ENCODE measurements around the gene MYH8. TPM values are rescaled to one million over a fixed set of nuclear protein-coding genes. Genes with fewer than 3 reads are reported as not detected.

The MYH8 gene
- total and polyA plus RNA-seq, 2 experiments from 2014 or later, result not detected

DNA sequence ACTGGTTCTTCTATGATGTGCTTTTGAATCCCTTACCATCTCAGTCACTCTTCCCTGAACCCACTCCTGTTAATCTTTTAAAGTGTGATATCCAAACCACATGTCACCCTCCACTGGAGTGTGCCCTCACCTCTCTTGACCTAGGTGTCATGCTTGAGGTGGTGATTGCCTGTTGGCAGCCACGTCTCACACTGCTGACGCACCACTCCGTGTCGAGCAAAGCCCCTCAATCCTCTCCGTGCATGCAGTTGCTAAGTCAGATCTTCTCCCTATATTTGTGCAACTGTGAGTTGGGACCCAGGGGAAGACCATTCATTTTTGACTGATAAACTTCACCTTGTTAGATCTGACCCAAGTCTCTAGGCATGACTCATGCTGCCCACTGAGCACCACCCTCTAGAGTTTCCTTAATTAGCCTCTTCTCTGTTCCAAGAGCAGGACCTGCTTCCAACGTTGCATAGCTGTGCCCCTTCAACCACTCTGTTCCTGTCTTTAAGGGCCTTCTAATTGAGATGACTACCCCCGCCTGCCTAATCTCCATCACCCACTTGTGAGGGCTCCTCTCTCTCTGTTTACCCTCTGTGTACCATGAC, 51.6 kb downstream of the MYH8 start:
- Histone ChIP-seq H2AFZ (0 out of 2 replicates have a peak overlapping the region, but pooled peaks have one; percentile 25), H3F3A (replicated peaks; ENCODE audit: low read depth) (0 out of 2 replicates have a peak, but pooled peaks cover 2% of the 10 kb centered on the region), H3K4me3 (no peak overlapping the region), H3K4me2 (no peak overlapping the region), H3K27ac (ENCODE audit: low read depth) (no peak overlapping the region), H3K4me1 (ENCODE audit: insufficient read depth) (no peaks in the 10 kb centered on the region; the same call in 1 of the 2 replicates), H3K36me3 (ENCODE audit: insufficient read depth) (no peaks in the 10 kb centered on the region), H3K9me2 (ENCODE audit: insufficient read depth) (no peaks in the 10 kb centered on the region), H3K79me2 (replicated peaks; ENCODE audit: insufficient read depth) (no peaks in the 10 kb centered on the region), H3K27me3 (ENCODE audit: insufficient read depth) (no peaks in the 10 kb centered on the region), H4K20me1 (replicated peaks; ENCODE audit: insufficient read depth) (no peaks in the 10 kb centered on the region)
- no peak overlapping the region for H3K27ac Mint-ChIP-seq
- peaks cover 11% of the 10 kb centered on the region for H3K4me1 Mint-ChIP-seq
- no peak overlapping the region for H3K4me3 Mint-ChIP-seq
- H3K9me3 Mint-ChIP-seq, result no peaks in the 10 kb centered on the region
- H3K36me3 Mint-ChIP-seq (ENCODE audit: low read depth), result no peaks in the 10 kb centered on the region
- DNase-seq (ENCODE audit: low spot score), result no peak
- H3K27me3 Mint-ChIP-seq (ENCODE audit: insufficient read depth, low read depth, poor library complexity), result no peaks in the 10 kb centered on the region
- no peak for ATAC-seq
- TF ChIP-seq ZNF331 (CRISPR knock-in tag; IDR thresholded peaks at IDR 0.05; ENCODE audit: low read depth), result no peak
- TF ChIP-seq, protein P1, sequence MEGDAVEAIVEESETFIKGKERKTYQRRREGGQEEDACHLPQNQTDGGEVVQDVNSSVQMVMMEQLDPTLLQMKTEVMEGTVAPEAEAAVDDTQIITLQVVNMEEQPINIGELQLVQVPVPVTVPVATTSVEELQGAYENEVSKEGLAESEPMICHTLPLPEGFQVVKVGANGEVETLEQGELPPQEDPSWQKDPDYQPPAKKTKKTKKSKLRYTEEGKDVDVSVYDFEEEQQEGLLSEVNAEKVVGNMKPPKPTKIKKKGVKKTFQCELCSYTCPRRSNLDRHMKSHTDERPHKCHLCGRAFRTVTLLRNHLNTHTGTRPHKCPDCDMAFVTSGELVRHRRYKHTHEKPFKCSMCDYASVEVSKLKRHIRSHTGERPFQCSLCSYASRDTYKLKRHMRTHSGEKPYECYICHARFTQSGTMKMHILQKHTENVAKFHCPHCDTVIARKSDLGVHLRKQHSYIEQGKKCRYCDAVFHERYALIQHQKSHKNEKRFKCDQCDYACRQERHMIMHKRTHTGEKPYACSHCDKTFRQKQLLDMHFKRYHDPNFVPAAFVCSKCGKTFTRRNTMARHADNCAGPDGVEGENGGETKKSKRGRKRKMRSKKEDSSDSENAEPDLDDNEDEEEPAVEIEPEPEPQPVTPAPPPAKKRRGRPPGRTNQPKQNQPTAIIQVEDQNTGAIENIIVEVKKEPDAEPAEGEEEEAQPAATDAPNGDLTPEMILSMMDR (conservative IDR thresholded peaks at IDR 0.05; ENCODE audit: low read depth in 2 of 2), result no peak
- TF ChIP-seq, protein P2, sequence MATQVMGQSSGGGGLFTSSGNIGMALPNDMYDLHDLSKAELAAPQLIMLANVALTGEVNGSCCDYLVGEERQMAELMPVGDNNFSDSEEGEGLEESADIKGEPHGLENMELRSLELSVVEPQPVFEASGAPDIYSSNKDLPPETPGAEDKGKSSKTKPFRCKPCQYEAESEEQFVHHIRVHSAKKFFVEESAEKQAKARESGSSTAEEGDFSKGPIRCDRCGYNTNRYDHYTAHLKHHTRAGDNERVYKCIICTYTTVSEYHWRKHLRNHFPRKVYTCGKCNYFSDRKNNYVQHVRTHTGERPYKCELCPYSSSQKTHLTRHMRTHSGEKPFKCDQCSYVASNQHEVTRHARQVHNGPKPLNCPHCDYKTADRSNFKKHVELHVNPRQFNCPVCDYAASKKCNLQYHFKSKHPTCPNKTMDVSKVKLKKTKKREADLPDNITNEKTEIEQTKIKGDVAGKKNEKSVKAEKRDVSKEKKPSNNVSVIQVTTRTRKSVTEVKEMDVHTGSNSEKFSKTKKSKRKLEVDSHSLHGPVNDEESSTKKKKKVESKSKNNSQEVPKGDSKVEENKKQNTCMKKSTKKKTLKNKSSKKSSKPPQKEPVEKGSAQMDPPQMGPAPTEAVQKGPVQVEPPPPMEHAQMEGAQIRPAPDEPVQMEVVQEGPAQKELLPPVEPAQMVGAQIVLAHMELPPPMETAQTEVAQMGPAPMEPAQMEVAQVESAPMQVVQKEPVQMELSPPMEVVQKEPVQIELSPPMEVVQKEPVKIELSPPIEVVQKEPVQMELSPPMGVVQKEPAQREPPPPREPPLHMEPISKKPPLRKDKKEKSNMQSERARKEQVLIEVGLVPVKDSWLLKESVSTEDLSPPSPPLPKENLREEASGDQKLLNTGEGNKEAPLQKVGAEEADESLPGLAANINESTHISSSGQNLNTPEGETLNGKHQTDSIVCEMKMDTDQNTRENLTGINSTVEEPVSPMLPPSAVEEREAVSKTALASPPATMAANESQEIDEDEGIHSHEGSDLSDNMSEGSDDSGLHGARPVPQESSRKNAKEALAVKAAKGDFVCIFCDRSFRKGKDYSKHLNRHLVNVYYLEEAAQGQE (IDR thresholded peaks at IDR 0.05; ENCODE audit: unreplicated experiment), result no peak
- TF ChIP-seq, protein P3, sequence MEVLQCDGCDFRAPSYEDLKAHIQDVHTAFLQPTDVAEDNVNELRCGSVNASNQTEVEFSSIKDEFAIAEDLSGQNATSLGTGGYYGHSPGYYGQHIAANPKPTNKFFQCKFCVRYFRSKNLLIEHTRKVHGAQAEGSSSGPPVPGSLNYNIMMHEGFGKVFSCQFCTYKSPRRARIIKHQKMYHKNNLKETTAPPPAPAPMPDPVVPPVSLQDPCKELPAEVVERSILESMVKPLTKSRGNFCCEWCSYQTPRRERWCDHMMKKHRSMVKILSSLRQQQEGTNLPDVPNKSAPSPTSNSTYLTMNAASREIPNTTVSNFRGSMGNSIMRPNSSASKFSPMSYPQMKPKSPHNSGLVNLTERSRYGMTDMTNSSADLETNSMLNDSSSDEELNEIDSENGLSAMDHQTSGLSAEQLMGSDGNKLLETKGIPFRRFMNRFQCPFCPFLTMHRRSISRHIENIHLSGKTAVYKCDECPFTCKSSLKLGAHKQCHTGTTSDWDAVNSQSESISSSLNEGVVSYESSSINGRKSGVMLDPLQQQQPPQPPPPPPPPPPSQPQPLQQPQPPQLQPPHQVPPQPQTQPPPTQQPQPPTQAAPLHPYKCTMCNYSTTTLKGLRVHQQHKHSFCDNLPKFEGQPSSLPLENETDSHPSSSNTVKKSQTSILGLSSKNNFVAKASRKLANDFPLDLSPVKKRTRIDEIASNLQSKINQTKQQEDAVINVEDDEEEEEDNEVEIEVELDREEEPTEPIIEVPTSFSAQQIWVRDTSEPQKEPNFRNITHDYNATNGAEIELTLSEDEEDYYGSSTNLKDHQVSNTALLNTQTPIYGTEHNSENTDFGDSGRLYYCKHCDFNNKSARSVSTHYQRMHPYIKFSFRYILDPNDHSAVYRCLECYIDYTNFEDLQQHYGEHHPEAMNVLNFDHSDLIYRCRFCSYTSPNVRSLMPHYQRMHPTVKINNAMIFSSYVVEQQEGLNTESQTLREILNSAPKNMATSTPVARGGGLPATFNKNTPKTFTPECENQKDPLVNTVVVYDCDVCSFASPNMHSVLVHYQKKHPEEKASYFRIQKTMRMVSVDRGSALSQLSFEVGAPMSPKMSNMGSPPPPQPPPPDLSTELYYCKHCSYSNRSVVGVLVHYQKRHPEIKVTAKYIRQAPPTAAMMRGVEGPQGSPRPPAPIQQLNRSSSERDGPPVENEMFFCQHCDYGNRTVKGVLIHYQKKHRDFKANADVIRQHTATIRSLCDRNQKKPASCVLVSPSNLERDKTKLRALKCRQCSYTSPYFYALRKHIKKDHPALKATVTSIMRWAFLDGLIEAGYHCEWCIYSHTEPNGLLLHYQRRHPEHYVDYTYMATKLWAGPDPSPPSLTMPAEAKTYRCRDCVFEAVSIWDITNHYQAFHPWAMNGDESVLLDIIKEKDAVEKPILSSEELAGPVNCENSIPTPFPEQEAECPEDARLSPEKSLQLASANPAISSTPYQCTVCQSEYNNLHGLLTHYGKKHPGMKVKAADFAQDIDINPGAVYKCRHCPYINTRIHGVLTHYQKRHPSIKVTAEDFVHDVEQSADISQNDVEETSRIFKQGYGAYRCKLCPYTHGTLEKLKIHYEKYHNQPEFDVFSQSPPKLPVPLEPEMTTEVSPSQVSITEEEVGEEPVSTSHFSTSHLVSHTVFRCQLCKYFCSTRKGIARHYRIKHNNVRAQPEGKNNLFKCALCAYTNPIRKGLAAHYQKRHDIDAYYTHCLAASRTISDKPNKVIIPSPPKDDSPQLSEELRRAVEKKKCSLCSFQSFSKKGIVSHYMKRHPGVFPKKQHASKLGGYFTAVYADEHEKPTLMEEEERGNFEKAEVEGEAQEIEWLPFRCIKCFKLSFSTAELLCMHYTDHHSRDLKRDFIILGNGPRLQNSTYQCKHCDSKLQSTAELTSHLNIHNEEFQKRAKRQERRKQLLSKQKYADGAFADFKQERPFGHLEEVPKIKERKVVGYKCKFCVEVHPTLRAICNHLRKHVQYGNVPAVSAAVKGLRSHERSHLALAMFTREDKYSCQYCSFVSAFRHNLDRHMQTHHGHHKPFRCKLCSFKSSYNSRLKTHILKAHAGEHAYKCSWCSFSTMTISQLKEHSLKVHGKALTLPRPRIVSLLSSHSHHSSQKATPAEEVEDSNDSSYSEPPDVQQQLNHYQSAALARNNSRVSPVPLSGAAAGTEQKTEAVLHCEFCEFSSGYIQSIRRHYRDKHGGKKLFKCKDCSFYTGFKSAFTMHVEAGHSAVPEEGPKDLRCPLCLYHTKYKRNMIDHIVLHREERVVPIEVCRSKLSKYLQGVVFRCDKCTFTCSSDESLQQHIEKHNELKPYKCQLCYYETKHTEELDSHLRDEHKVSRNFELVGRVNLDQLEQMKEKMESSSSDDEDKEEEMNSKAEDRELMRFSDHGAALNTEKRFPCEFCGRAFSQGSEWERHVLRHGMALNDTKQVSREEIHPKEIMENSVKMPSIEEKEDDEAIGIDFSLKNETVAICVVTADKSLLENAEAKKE (CRISPR knock-in tag; IDR thresholded peaks at IDR 0.05), result no peak
- TF ChIP-seq CREB1 (CRISPR knock-in tag; IDR thresholded peaks at IDR 0.05; ENCODE audit: low read depth), result no peak
- TF ChIP-seq EZH2phosphoT487 (IDR thresholded peaks at IDR 0.05; ENCODE audit: unreplicated experiment), result no peak
- TF ChIP-seq, protein P4, sequence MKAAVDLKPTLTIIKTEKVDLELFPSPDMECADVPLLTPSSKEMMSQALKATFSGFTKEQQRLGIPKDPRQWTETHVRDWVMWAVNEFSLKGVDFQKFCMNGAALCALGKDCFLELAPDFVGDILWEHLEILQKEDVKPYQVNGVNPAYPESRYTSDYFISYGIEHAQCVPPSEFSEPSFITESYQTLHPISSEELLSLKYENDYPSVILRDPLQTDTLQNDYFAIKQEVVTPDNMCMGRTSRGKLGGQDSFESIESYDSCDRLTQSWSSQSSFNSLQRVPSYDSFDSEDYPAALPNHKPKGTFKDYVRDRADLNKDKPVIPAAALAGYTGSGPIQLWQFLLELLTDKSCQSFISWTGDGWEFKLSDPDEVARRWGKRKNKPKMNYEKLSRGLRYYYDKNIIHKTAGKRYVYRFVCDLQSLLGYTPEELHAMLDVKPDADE (IDR thresholded peaks at IDR 0.05), result no peak
